H1 (cell line): ENCODE results near the gene DOK7. TPM values are rescaled to one million over a fixed set of nuclear protein-coding genes. Genes with fewer than 3 reads are reported as not detected.

Experiments
- CTCF ChIA-PET: fragments of 300-600 bp; sonication (Branson Sonifier 250); formaldehyde crosslinking; loops from one replicate; lab custom pipeline; 2021; ENCODE audit not compliant: partially characterized antibody; lab: Charles Lee
- POLR2A ChIA-PET: fragments of 300-600 bp; sonication (Branson Sonifier 250); formaldehyde crosslinking; loops from one replicate; lab custom pipeline; 2021; ENCODE audit warnings: inconsistent platforms; ENCODE audit not compliant: partially characterized antibody; lab: Charles Lee
- DNase-seq, 2 experiments: peaks; one replicate each; pipeline versions ENCODE4 v3.0.0 to v3.0.0-alpha.2; 2010 to 2022; ENCODE audit warnings: low spot score in 2 of 2, low read depth in 1 of 2, mixed read lengths in 1 of 2
- FAIRE-seq: peaks from 2 replicates; lab custom pipeline; 2011; peaks lifted over from hg19 to GRCh38; lab: Jason Lieb, UNC
- H2AFZ ChIP-seq: 2 replicates; pipeline ENCODE4 v1.8.1; 2012; ENCODE audit warnings: low read length, inconsistent platforms
- H2AK5ac ChIP-seq: 2 replicates; pipeline ENCODE4 v1.6.1; 2013; ENCODE audit warnings: low read depth, low read length
- H2BK120ac ChIP-seq: replicated peaks from 2 replicates; pipeline ENCODE3; 2013; ENCODE audit warnings: low read depth, low read length, inconsistent platforms
- H2BK12ac ChIP-seq: 2 replicates; pipeline ENCODE4 v1.6.1; 2013; ENCODE audit warnings: low read depth, low read length
- H2BK15ac ChIP-seq: 2 replicates; pipeline ENCODE4 v1.6.1; 2013; ENCODE audit warnings: low read length
- H2BK20ac ChIP-seq: 2 replicates; pipeline ENCODE4 v1.6.1; 2013; ENCODE audit warnings: low read length
- H2BK5ac ChIP-seq: 2 replicates; pipeline ENCODE4 v1.6.1; 2013; ENCODE audit warnings: low read depth, low read length
- H3K14ac ChIP-seq: 2 replicates; pipeline ENCODE4 v1.6.1; 2013; ENCODE audit warnings: inconsistent platforms; ENCODE audit not compliant: insufficient read length
- H3K18ac ChIP-seq: 2 replicates; pipeline ENCODE4 v1.6.1; 2013; ENCODE audit warnings: low read length; ENCODE audit errors: extremely low read depth
- H3K23ac ChIP-seq: 2 replicates; pipeline ENCODE4 v1.6.1; 2013; ENCODE audit warnings: inconsistent platforms; ENCODE audit not compliant: insufficient read length
- H3K23me2 ChIP-seq: 2 replicates; pipeline ENCODE4 v1.6.1; 2013; ENCODE audit warnings: low read depth, low read length
- H3K27ac ChIP-seq: 2 replicates; pipeline ENCODE4 v1.6.1; 2011; ENCODE audit warnings: low read depth, low read length, inconsistent platforms
- H3K27me3 ChIP-seq, 4 experiments: replicated peaks in 1 of 4; 1 replicate in 1 of 4; 2 replicates in 3 of 4; pipeline versions ENCODE4 v1.6.1 to v1.8.1; 2011 to 2013; ENCODE audit warnings: low read length in 3 of 4, mild to moderate bottlenecking in 3 of 4, inconsistent platforms in 2 of 4, mixed read lengths in 2 of 4, moderate library complexity in 1 of 4; ENCODE audit not compliant: control insufficient read depth in 3 of 4, insufficient read depth in 3 of 4; ENCODE audit errors: extremely low read depth in 1 of 4
- H3K36me3 ChIP-seq, 4 experiments: 2 replicates each; pipeline versions ENCODE4 v1.6.1 to v1.8.1; 2011 to 2013; ENCODE audit warnings: mild to moderate bottlenecking in 4 of 4, low read length in 3 of 4, moderate library complexity in 2 of 4, control low read depth in 1 of 4, inconsistent platforms in 1 of 4; ENCODE audit not compliant: insufficient read depth in 4 of 4, control insufficient read depth in 2 of 4
- H3K4ac ChIP-seq: replicated peaks from 2 replicates; pipeline ENCODE3; 2013; ENCODE audit warnings: low read length, low read depth, mixed read lengths, inconsistent platforms; ENCODE audit not compliant: insufficient read length
- H3K4me1 ChIP-seq, 4 experiments: replicated peaks in 1 of 4; 1 replicate in 1 of 4; 2 replicates in 3 of 4; pipeline versions ENCODE4 v1.6.1 to v1.8.1; 2011 to 2013; ENCODE audit warnings: low read length in 3 of 4, inconsistent platforms in 2 of 4, mixed read lengths in 1 of 4; ENCODE audit not compliant: insufficient read depth in 4 of 4, control insufficient read depth in 3 of 4
- H3K4me2 ChIP-seq, 2 experiments: 2 replicates each; pipeline versions ENCODE4 v1.6.1 to v1.8.1; 2011 to 2013; ENCODE audit warnings: low read depth in 2 of 2, low read length in 2 of 2, control low read depth in 1 of 2, inconsistent platforms in 1 of 2, mild to moderate bottlenecking in 1 of 2; ENCODE audit not compliant: insufficient read depth in 1 of 2
- H3K4me3 ChIP-seq, 4 experiments: fragments of 200-600, 300-600 bp in 1 of 4; sonication (generic), shearing (Covaris generic), sonication (Bioruptor Twin) in 1 of 4; 2 replicates each; pipeline versions ENCODE4 v1.5.1 to v1.8.1; 2011 to 2016; ENCODE audit warnings: low read length in 4 of 4, low read depth in 3 of 4, control low read depth in 2 of 4, inconsistent platforms in 2 of 4, mild to moderate bottlenecking in 2 of 4, mixed read lengths in 1 of 4, moderate library complexity in 1 of 4; ENCODE audit not compliant: insufficient read depth in 2 of 4; ENCODE audit errors: extremely low read depth in 1 of 4
- H3K56ac ChIP-seq: replicated peaks from 2 replicates; pipeline ENCODE3; 2013; ENCODE audit warnings: low read depth, mild to moderate bottlenecking, mixed read lengths, low read length, inconsistent platforms; ENCODE audit not compliant: insufficient read length
- H3K79me1 ChIP-seq: 2 replicates; pipeline ENCODE4 v1.6.1; 2013; ENCODE audit warnings: low read depth, low read length, control low read depth
- H3K79me2 ChIP-seq, 2 experiments: 2 replicates each; pipeline versions ENCODE4 v1.6.1 to v1.8.1; 2012 to 2013; ENCODE audit warnings: low read length in 2 of 2, mild to moderate bottlenecking in 2 of 2, inconsistent platforms in 1 of 2; ENCODE audit not compliant: insufficient read depth in 2 of 2, control insufficient read depth in 1 of 2
- H3K9ac ChIP-seq, 4 experiments: replicated peaks in 1 of 4; 1 replicate in 1 of 4; 2 replicates in 3 of 4; pipeline versions ENCODE4 v1.6.1 to v1.8.1; 2011 to 2013; ENCODE audit warnings: low read depth in 3 of 4, low read length in 3 of 4, control low read depth in 2 of 4, mild to moderate bottlenecking in 2 of 4, moderate library complexity in 2 of 4, inconsistent platforms in 1 of 4; ENCODE audit errors: extremely low read depth in 1 of 4
- H3K9me3 ChIP-seq, 2 experiments: 2 replicates each; pipeline versions ENCODE4 v1.6.1 to v1.8.1; 2012 to 2013; ENCODE audit warnings: mild to moderate bottlenecking in 2 of 2, moderate library complexity in 2 of 2, control low read depth in 1 of 2, inconsistent platforms in 1 of 2, low read depth in 1 of 2, low read length in 1 of 2, mixed read lengths in 1 of 2; ENCODE audit not compliant: insufficient read depth in 2 of 2
- H4K20me1 ChIP-seq, 2 experiments: replicated peaks in 1 of 2; 2 replicates each; pipeline versions ENCODE3 to v1.8.1; 2011 to 2013; ENCODE audit warnings: inconsistent platforms in 2 of 2, low read length in 2 of 2, mild to moderate bottlenecking in 1 of 2; ENCODE audit not compliant: insufficient read depth in 2 of 2, control insufficient read depth in 1 of 2
- H4K5ac ChIP-seq: 2 replicates; pipeline ENCODE4 v1.6.1; 2013; ENCODE audit warnings: low read length, low read depth, mixed read lengths, inconsistent platforms; ENCODE audit not compliant: insufficient read length
- H4K8ac ChIP-seq: 2 replicates; pipeline ENCODE4 v1.8.0; 2013; ENCODE audit warnings: mild to moderate bottlenecking, moderate library complexity, low read length, inconsistent platforms; ENCODE audit not compliant: insufficient read depth; ENCODE audit errors: extremely low read depth
- H4K91ac ChIP-seq: replicated peaks from 2 replicates; pipeline ENCODE3; 2013; ENCODE audit warnings: low read length, mixed read lengths, inconsistent platforms; ENCODE audit not compliant: insufficient read length
- ATF2 ChIP-seq: IDR thresholded peaks from 2 replicates; pipeline ENCODE4 v1.6.1; 2012; ENCODE audit warnings: low read length, inconsistent platforms
- BCL11A ChIP-seq, 2 experiments: IDR thresholded peaks; one replicate each; pipeline ENCODE4 v1.6.1; 2011; ENCODE audit warnings: low read depth in 2 of 2, low read length in 2 of 2, mild to moderate bottlenecking in 2 of 2
- CBX5 ChIP-seq: fragments of 300-800, 300-1000 bp; sonication (generic); IDR thresholded peaks from 2 replicates; pipeline ENCODE4 v1.7.1; 2016; ENCODE audit warnings: antibody characterized with exemption, low read length, low read depth
- EGR1 ChIP-seq: IDR thresholded peaks from 2 replicates; pipeline ENCODE4 v1.6.1; 2011; ENCODE audit warnings: low read depth, low read length, borderline replicate concordance
- KDM4A ChIP-seq: IDR thresholded peaks from one replicate; pipeline ENCODE4 v1.7.1; 2012; ENCODE audit warnings: low read depth, mild to moderate bottlenecking, moderate library complexity, low read length, inconsistent platforms; ENCODE audit not compliant: severe bottlenecking
- RAD21 ChIP-seq, 2 experiments: IDR thresholded peaks in 1 of 2; conservative IDR thresholded peaks in 1 of 2; 2 replicates each; pipeline ENCODE4 v1.6.1; 2011; ENCODE audit warnings: low read depth in 2 of 2, low read length in 2 of 2, improper control_type of control experiment in 1 of 2, inconsistent platforms in 1 of 2, mild to moderate bottlenecking in 1 of 2, moderate library complexity in 1 of 2
- RFX5 ChIP-seq: IDR thresholded peaks from 2 replicates; pipeline ENCODE4 v1.6.1; 2011; ENCODE audit warnings: low read depth, low read length, improper control_type of control experiment, borderline replicate concordance
- RNF2 ChIP-seq: fragments of 200-900, 300-1000 bp; sonication (generic); IDR thresholded peaks from 2 replicates; pipeline ENCODE4 v1.7.1; 2016; ENCODE audit warnings: borderline replicate concordance, low read depth, mild to moderate bottlenecking, antibody characterized with exemption, low read length; ENCODE audit not compliant: poor library complexity, severe bottlenecking; ENCODE audit errors: missing control alignments
- SIRT6 ChIP-seq: IDR thresholded peaks from one replicate; pipeline ENCODE4 v1.7.1; 2012; ENCODE audit warnings: low read length, inconsistent platforms
- SP2 ChIP-seq: IDR thresholded peaks from 2 replicates; pipeline ENCODE4 v1.6.1; 2012; ENCODE audit warnings: mild to moderate bottlenecking, low read length, inconsistent platforms
- WGBS, 2 experiments: shearing (Covaris generic) in 1 of 2; methylation state at CpG; one replicate each; pipeline versions ENCODE4 v1.1.6 to v1.1.7; 2013 to 2015; ENCODE audit warnings: low lambda C conversion rate in 2 of 2, mixed read lengths in 2 of 2, inconsistent platforms in 1 of 2, low coverage in 1 of 2, missing lambda C conversion rate in 1 of 2; ENCODE audit not compliant: insufficient replicate concordance in 2 of 2, insufficient coverage in 1 of 2, insufficient read length in 1 of 2; ENCODE audit errors: extremely low coverage in 1 of 2, missing lambda C conversion rate in 1 of 2; 5-methylcytosine and 5-hydroxymethylcytosine counted together
- polyA plus RNA-seq, 7 experiments: library from polyadenylated mRNA; depleted of rRNA in 3 of 7; stranded (reverse) in 5 of 7; unstranded in 2 of 7; fragments of >200 nt in 5 of 7; fragments of 200-250 nt in 2 of 7; gene quantifications; 1 replicate in 5 of 7; 2 replicates in 1 of 7; 4 replicates in 1 of 7; pipeline versions ENCODE4 v1.2.1 to v1.2.3, GENCODE V29; 2011 to 2013; ENCODE audit warnings: missing spikeins in 2 of 7, mixed read lengths in 2 of 7
- total RNA-seq: library from RNA; stranded (reverse); fragmentation: NEBNext Ultra II Directional; extraction: Animal tissue kit (Norgen Biotek cat#: 25700); gene quantifications from 2 replicates; pipeline ENCODE4 v1.2.1, GENCODE V29; 2021

The DOK7 gene
- total and polyA plus RNA-seq, 2 of the 8 experiments (the other 6 are each of a cell fraction or from before 2014, with no cell fraction given) = 0.32 TPM; not detected in 1

- H2BK120ac ChIP-seq = no peak overlapping the region
- no peaks in the 10 kb centered on the region for H3K9me3 ChIP-seq
- H3K14ac ChIP-seq = no peak overlapping the region
- peak overlapping the region; percentile 21 for H3K4ac ChIP-seq
- H2BK12ac ChIP-seq = no peak overlapping the region
- no peak overlapping the region for H3K56ac ChIP-seq
- H3K23ac ChIP-seq = no peak overlapping the region
- H3K79me1 ChIP-seq = no peaks in the 10 kb centered on the region
- H4K20me1 ChIP-seq = peaks cover 11 to 30% of the 10 kb centered on the region in 2 experiments
- peaks cover 0 to 22% (median 12%) of the 10 kb centered on the region in 4 experiments; a peak in 5 of 7 replicates for H3K4me1 ChIP-seq
- H2BK20ac ChIP-seq = no peak overlapping the region
- H2AK5ac ChIP-seq = no peak overlapping the region
- H3K4me2 ChIP-seq = no peak overlapping the region; a peak in 1 of 4 replicates
- FAIRE-seq = no peak
- POLR2A ChIA-PET = interaction anchor here (1.4 to 2.0 kb wide), 3 partner anchors 11 to 28 kb away, joined by 4 to 5 read pairs (median 4); no protein-coding TSS in a partner anchor
- H2BK15ac ChIP-seq = no peak overlapping the region
- no peak for DNase-seq
- no peak overlapping the region for H3K4me3 ChIP-seq
- no peak overlapping the region for H3K18ac ChIP-seq
- H4K91ac ChIP-seq = no peak overlapping the region
- no peaks in the 10 kb centered on the region for H3K79me2 ChIP-seq
- H3K36me3 ChIP-seq = no peaks in the 10 kb centered on the region
- H2AFZ ChIP-seq = no peak overlapping the region
- H3K27ac ChIP-seq = no peak overlapping the region
- no peak overlapping the region for H2BK5ac ChIP-seq
- 74% methylated on average over 19 of the region's 20 CpGs; no CpG with 5 or more reads in 1 of the 2 experiments for WGBS, 2 experiments
- no peaks in the 10 kb centered on the region; the same call in 1 of the 2 replicates for H3K23me2 ChIP-seq
- H3K27me3 ChIP-seq = peaks cover 44 to 89% (median 78%) of the 10 kb centered on the region in 4 experiments
- H3K9ac ChIP-seq = no peak overlapping the region
- no peak overlapping the region for H4K5ac ChIP-seq
- no peak overlapping the region for H4K8ac ChIP-seq
- CTCF ChIA-PET = interaction anchor here (1.0 to 2.0 kb wide), 5 partner anchors 13 to 387 kb away, joined by 3 to 13 read pairs (median 3); no protein-coding TSS in a partner anchor
- no peak for TF ChIP-seq RFX5
- no peak for TF ChIP-seq KDM4A
- TF ChIP-seq ATF2 = no peak
- no peak for TF ChIP-seq RNF2
- TF ChIP-seq BCL11A (IDR thresholded peaks at IDR 0.05; ENCODE audit: low read depth in 2 of 2, low read length in 2 of 2) = no peak
- no peak for TF ChIP-seq CBX5
- no peak for TF ChIP-seq SIRT6
- TF ChIP-seq SP2 = no peak
- no peak for TF ChIP-seq RAD21 (IDR thresholded peaks at IDR 0.05 in 1 of 2, conservative IDR thresholded peaks at IDR 0.05 in 1 of 2; ENCODE audit: low read depth in 2 of 2, low read length in 2 of 2)
- no peak for TF ChIP-seq EGR1
Observed at GRCh38 chr4:3493720-3494461, 30.8 kb downstream of the DOK7 start.
